Transverse colon (tissue), 4 donors: ENCODE results near the gene KCNQ4. TPM values are rescaled to one million over a fixed set of nuclear protein-coding genes. Genes with fewer than 3 reads are reported as not detected.

Experiments
- DNase-seq: peaks from one replicate; pipeline ENCODE4 v3.0.0-alpha.2; 2019
- H3K27ac ChIP-seq, 4 donors: fragments of 200-600 bp; sonication (generic); 2 replicates each; pipeline ENCODE4 v1.5.1; 2016 to 2018; ENCODE audit warnings: inconsistent platforms in 4 of 4
- H3K27me3 ChIP-seq: fragments of 200-600 bp; sonication (generic); 2 replicates; pipeline ENCODE4 v1.5.1; 2017; ENCODE audit warnings: inconsistent platforms
- H3K36me3 ChIP-seq, 4 donors: fragments of 200-600 bp; sonication (generic); 2 replicates each; pipeline ENCODE4 v1.5.1; 2017 to 2019; ENCODE audit warnings: inconsistent platforms in 4 of 4
- H3K4me1 ChIP-seq, 4 donors: fragments of 200-600 bp; sonication (generic); 2 replicates each; pipeline ENCODE4 v1.5.1; 2017 to 2020; ENCODE audit warnings: inconsistent platforms in 4 of 4
- H3K4me3 ChIP-seq, 4 donors: fragments of 200-600 bp; sonication (generic); 1 replicate in 1 of 4; 2 replicates in 3 of 4; pipeline versions ENCODE4 v1.5.1 to v1.6.1; 2017 to 2019; ENCODE audit warnings: inconsistent platforms in 4 of 4
- H3K9me3 ChIP-seq, 2 donors: fragments of 200-600 bp; sonication (generic); 2 replicates each; pipeline ENCODE4 v1.5.1; 2017 to 2019; ENCODE audit warnings: inconsistent platforms in 2 of 2
- EP300 ChIP-seq: sonication (generic); formaldehyde crosslinking; IDR thresholded peaks from one replicate; pipeline ENCODE4 v1.6.1; 2017; ENCODE audit warnings: antibody characterized with exemption, low read depth
- POLR2A ChIP-seq: fragments of 450-650 bp; IDR thresholded peaks from one replicate; pipeline ENCODE4 v1.6.1; 2016; ENCODE audit warnings: antibody characterized with exemption, mild to moderate bottlenecking, moderate library complexity
- POLR2AphosphoS5 ChIP-seq, 3 donors: sonication (generic); formaldehyde crosslinking; IDR thresholded peaks; one replicate each; pipeline ENCODE4 v1.6.1; 2016; ENCODE audit warnings: antibody characterized with exemption in 3 of 3
- WGBS, 2 donors: methylation state at CpG; one replicate each; pipeline ENCODE4 v1.1.5; 2018; ENCODE audit warnings: low coverage in 1 of 2; 5-methylcytosine and 5-hydroxymethylcytosine counted together
- in situ Hi-C, 4 donors: fragments of 200-750 bp; cut with MboI; loops; one replicate each; pipeline versions ENCODE4 v1.15.0 to v1.15.1; 2017; ENCODE audit warnings: low sequenced_read_pairs in 3 of 4, low pct_ligation_motif_present in 1 of 4, low pct_unique_long_range_greater_than_20kb in 1 of 4
- intact Hi-C: fragments of 100-400 bp; cut with DNase I; formaldehyde crosslinking; loops from one replicate; pipeline ENCODE4 v1.15.1; 2023; ENCODE audit warnings: low total_unique reads
- total RNA-seq, 4 donors: library from RNA; depleted of rRNA; stranded (reverse); fragments of >200 nt; gene quantifications; one replicate each; pipeline ENCODE4 v1.1.0, GENCODE V29; 2016
- TF ChIP-seq, protein P1 (sequence below), 5 experiments: fragments of 200-600 bp in 3 of 5; fragments of 450-650 bp in 2 of 5; sonication (generic) in 3 of 5; IDR thresholded peaks; 1 replicate in 2 of 5; 2 replicates in 3 of 5; pipeline ENCODE4 v1.5.1; 2016 to 2017; ENCODE audit warnings: antibody characterized with exemption in 5 of 5, inconsistent platforms in 3 of 5, mild to moderate bottlenecking in 2 of 5, moderate library complexity in 1 of 5

KCNQ4 gene
- total RNA-seq, 4 donors from 2014 or later = 3.1 to 33.7 (median 3.6) TPM

GRCh38 chr1:40760984-40761383 lies 22.6 kb upstream of the KCNQ4 start:
- Histone ChIP-seq H3K9me3 (no peaks in the 10 kb centered on the region), H3K4me3 (no peak overlapping the region), H3K27me3 (no peaks in the 10 kb centered on the region), H3K27ac (no peak overlapping the region), H3K4me1 (no peaks in the 10 kb centered on the region), H3K36me3 (peaks cover 0 to 46% (median 21%) of the 10 kb centered on the region in 4 donors)
- no peak for DNase-seq
- 83 to 89% methylated on average over 1 to 4 of the region's 4 CpGs for WGBS, 2 donors
- intact Hi-C loops (no loop called here), in situ Hi-C loops (no loop called here)
- TF ChIP-seq POLR2AphosphoS5 (IDR thresholded peaks at IDR 0.05) (no peak), EP300 (no peak), POLR2A (no peak)
- TF ChIP-seq, protein P1, sequence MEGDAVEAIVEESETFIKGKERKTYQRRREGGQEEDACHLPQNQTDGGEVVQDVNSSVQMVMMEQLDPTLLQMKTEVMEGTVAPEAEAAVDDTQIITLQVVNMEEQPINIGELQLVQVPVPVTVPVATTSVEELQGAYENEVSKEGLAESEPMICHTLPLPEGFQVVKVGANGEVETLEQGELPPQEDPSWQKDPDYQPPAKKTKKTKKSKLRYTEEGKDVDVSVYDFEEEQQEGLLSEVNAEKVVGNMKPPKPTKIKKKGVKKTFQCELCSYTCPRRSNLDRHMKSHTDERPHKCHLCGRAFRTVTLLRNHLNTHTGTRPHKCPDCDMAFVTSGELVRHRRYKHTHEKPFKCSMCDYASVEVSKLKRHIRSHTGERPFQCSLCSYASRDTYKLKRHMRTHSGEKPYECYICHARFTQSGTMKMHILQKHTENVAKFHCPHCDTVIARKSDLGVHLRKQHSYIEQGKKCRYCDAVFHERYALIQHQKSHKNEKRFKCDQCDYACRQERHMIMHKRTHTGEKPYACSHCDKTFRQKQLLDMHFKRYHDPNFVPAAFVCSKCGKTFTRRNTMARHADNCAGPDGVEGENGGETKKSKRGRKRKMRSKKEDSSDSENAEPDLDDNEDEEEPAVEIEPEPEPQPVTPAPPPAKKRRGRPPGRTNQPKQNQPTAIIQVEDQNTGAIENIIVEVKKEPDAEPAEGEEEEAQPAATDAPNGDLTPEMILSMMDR (IDR thresholded peaks at IDR 0.05) = no peak

DNA sequence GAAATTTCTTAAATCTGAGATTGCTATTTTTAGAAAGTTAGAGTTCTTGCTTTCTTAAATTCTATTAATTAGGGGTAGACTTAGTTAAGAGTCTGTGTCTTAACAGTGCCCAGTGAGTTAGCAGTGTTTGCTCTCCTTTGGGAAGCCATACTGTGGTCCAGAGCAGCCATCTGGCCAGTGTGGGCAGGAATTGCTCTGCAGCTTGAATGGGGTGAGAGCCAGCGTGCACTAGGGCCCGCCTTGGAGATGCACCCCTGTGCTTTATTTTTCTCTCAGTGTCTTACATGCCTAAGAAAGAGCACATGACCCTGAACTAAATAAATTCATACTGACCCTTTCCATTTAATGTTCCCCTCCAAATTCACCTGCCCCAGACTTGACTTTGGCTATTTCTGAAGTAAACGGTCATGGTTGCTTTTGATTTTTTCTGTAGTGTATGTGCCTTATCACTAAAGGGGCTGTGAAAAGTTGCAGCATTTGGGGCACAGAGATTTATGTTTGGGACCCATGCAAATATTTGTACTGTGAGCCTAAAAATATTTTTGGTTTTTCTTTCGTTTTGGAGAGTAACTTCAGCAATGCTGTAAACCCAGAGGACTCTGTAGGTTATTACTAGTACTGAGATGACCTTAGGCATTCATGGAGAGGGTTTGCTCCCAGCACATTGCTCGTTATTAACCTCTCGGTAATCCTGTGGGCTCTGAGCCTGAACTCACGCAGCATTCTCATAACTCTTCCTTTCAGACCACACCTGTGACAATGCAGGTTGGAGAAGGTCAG lies 21.3 kb upstream of the KCNQ4 start:
- TF ChIP-seq EP300 (no peak), POLR2AphosphoS5 (IDR thresholded peaks at IDR 0.05) (no peak), POLR2A (no peak)
- TF ChIP-seq, protein P1 (IDR thresholded peaks at IDR 0.05) = no peak
- H3K4me3 ChIP-seq = no peak overlapping the region
- H3K4me1 ChIP-seq = no peaks in the 10 kb centered on the region
- H3K27ac ChIP-seq = no peak overlapping the region
- H3K36me3 ChIP-seq = peaks cover 0 to 56% (median 25%) of the 10 kb centered on the region in 4 donors
- no peak for DNase-seq
- H3K27me3 ChIP-seq = no peaks in the 10 kb centered on the region
- 74 to 80% methylated on average over 5 to 7 of the region's 7 CpGs for WGBS, 2 donors
- intact Hi-C loops (no loop called here), in situ Hi-C loops (no loop called here)
- H3K9me3 ChIP-seq = no peaks in the 10 kb centered on the region

DNA sequence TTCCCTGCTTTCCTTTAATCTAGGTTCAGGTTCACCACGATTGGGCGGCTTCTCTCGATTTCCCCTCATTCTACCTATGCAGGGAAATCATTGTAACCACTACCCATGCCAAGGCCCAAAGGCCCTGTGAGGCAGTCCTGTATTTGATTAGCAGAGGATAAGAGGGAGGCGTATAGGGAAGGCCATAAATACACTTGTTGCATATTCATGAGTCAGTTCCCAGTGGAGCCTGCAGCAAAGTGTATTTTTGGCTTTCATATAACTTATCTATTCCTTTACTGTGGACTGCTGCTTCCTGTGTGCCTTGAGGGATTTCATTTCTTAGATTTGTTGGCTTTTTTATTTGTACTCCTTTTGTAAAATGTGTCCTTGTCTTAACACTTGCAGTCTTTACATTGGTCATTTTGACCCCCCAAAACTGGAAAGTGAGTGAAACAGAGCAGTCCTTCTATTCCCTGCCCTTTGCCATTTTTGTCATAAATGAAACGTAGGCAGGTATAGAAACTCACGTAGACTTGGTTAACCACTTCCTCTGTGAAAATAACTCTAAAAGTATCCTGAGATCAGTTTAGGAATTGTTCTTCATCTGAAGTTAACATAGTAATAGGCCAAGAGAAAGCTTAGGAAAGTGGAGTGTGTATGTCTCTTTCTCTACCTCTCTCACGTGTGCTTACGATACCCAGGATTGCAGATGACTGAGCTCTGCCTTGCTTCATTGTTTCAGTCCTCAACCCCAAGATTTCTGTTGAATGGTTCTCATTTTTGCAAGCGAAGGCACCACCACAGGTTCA lies 19.6 kb upstream of the KCNQ4 start:
- in situ Hi-C loops = no loop called here
- Histone ChIP-seq H3K27ac (no peak overlapping the region), H3K27me3 (no peaks in the 10 kb centered on the region), H3K4me3 (no peak overlapping the region), H3K9me3 (no peaks in the 10 kb centered on the region), H3K36me3 (peaks cover 0 to 58% (median 28%) of the 10 kb centered on the region in 4 donors), H3K4me1 (no peaks in the 10 kb centered on the region)
- WGBS, 2 donors = 71 to 89% methylated on average over 8 to 9 of the region's 9 CpGs
- TF ChIP-seq, protein P1 (IDR thresholded peaks at IDR 0.05) = no peak
- TF ChIP-seq POLR2AphosphoS5 (IDR thresholded peaks at IDR 0.05) = no peak
- TF ChIP-seq EP300 = no peak
- TF ChIP-seq POLR2A = no peak
- no peak for DNase-seq
- intact Hi-C loops = no loop called here

- in situ Hi-C loops = no loop called here
- H3K27ac ChIP-seq = no peak overlapping the region
- WGBS, 2 donors = 76 to 93% methylated on average over 2 of the region's 2 CpGs
- no peaks in the 10 kb centered on the region for H3K27me3 ChIP-seq
- peaks cover 0 to 60% (median 24%) of the 10 kb centered on the region in 4 donors for H3K36me3 ChIP-seq
- no peak for DNase-seq
- no peak for TF ChIP-seq EP300
- no peak for TF ChIP-seq POLR2AphosphoS5 (IDR thresholded peaks at IDR 0.05)
- TF ChIP-seq, protein P1 (IDR thresholded peaks at IDR 0.05) = no peak
- no peak for TF ChIP-seq POLR2A
- H3K4me1 ChIP-seq = no peaks in the 10 kb centered on the region
- H3K4me3 ChIP-seq = no peak overlapping the region
- no peaks in the 10 kb centered on the region for H3K9me3 ChIP-seq
- intact Hi-C loops = no loop called here
Measured at GRCh38 chr1:40764981-40765380, 18.6 kb upstream of the KCNQ4 start.
